Smooth muscle cell (in vitro differentiated cells): ENCODE results near the gene SGCD. TPM values are rescaled to one million over a fixed set of nuclear protein-coding genes. Genes with fewer than 3 reads are reported as not detected.
A peak's percentile ranks its signal among the peaks of the same experiment; 100 is the strongest.

Experiments used
- DNase-seq: peaks from one replicate; lab custom pipeline; 2025; ENCODE audit not compliant: unreplicated experiment; lab: John Stamatoyannopoulos, UW
- H2AFZ ChIP-seq: fragments of 200-600 bp; sonication (generic); 2 replicates; pipeline ENCODE4 v1.6.0; 2016; ENCODE audit warnings: antibody characterized with exemption, low read depth, mild to moderate bottlenecking
- H3F3A ChIP-seq: fragments of 200-600 bp; sonication (generic); 2 replicates; pipeline ENCODE4 v1.6.0; 2017; ENCODE audit warnings: antibody characterized with exemption, low read depth
- H3K27ac ChIP-seq: fragments of 200-600 bp; sonication (generic); 2 replicates; pipeline ENCODE4 v1.5.1; 2016; ENCODE audit warnings: low read depth, mild to moderate bottlenecking
- H3K27me3 ChIP-seq: fragments of 200-600 bp; sonication (generic); 2 replicates; pipeline ENCODE4 v1.6.1; 2016; ENCODE audit warnings: low read depth, mild to moderate bottlenecking
- H3K36me3 ChIP-seq: fragments of 200-600 bp; sonication (generic); 2 replicates; pipeline ENCODE4 v1.5.1; 2016; ENCODE audit warnings: low read depth
- H3K4me1 ChIP-seq: fragments of 200-600 bp; sonication (generic); 2 replicates; pipeline ENCODE4 v1.5.1; 2016; ENCODE audit warnings: low read depth
- H3K4me2 ChIP-seq: fragments of 200-600 bp; sonication (generic); 2 replicates; pipeline ENCODE4 v1.6.0; 2016; ENCODE audit warnings: mild to moderate bottlenecking
- H3K4me3 ChIP-seq: fragments of 200-600 bp; sonication (generic); 2 replicates; pipeline ENCODE4 v1.5.1; 2016; ENCODE audit warnings: mild to moderate bottlenecking
- H3K79me2 ChIP-seq: fragments of 200-600 bp; sonication (generic); 2 replicates; pipeline ENCODE4 v1.6.0; 2016; ENCODE audit warnings: low read depth, mild to moderate bottlenecking
- H3K9ac ChIP-seq: fragments of 200-600 bp; sonication (generic); 2 replicates; pipeline ENCODE4 v1.6.0; 2016; ENCODE audit warnings: low read depth
- H3K9me3 ChIP-seq: fragments of 200-600 bp; sonication (generic); replicated peaks from 2 replicates; pipeline ENCODE4 v1.5.1; 2016; ENCODE audit warnings: low read depth
- H4K20me1 ChIP-seq: fragments of 200-600 bp; sonication (generic); 2 replicates; pipeline ENCODE4 v1.6.0; 2016; ENCODE audit warnings: low read depth
- CTCF ChIP-seq: fragments of 200-600 bp; sonication (generic); IDR thresholded peaks from 2 replicates; pipeline ENCODE4 v1.5.1; 2017; ENCODE audit warnings: borderline replicate concordance, mild to moderate bottlenecking, antibody characterized with exemption; ENCODE audit not compliant: insufficient read depth, poor library complexity, severe bottlenecking
- WGBS: methylation state at CpG from one replicate; pipeline ENCODE4 v1.1.7; 2016; ENCODE audit warnings: low lambda C conversion rate; 5-methylcytosine and 5-hydroxymethylcytosine counted together
- polyA plus RNA-seq: library from polyadenylated mRNA; unstranded; fragments of >200 nt; fragmentation: Nextera tagmentation; extraction: Ambion mirVana; gene quantifications from 2 replicates; pipeline ENCODE4 v1.2.1, GENCODE V29; 2016
- total RNA-seq: library from RNA; depleted of rRNA; stranded (reverse); fragments of >200 nt; gene quantifications from 2 replicates; pipeline ENCODE4 v1.2.3, GENCODE V29; 2014

SGCD gene
- total and polyA plus RNA-seq, 2 experiments from 2014 or later: 1.6 to 3.5 TPM

DNA sequence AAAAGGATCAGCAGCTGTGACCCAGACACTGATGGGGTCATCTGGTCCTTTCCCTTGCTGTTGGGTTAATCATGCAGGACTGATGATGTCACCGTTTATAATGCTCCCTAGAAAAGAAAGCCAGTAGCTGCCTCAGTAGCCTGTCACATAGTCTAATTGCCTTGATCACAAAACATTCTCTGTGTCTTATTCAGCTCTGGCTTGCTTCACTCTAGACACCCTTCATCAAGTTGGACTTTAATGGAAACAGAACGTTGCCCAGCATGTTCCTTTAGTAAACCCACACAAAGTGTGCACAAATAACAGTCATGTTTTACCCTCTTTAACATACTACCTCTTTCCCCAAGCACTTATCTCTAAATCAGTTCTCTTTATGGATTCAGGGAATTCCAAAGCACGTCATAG lies 170.8 kb downstream of the SGCD start:
- H3K4me1 ChIP-seq: no peaks in the 10 kb centered on the region
- H4K20me1 ChIP-seq: no peaks in the 10 kb centered on the region
- DNase-seq: no peak
- H3F3A ChIP-seq: peaks cover 3% of the 10 kb centered on the region
- no peak overlapping the region for H3K4me3 ChIP-seq
- peak overlapping the region; percentile 25 for H3K4me2 ChIP-seq
- peak overlapping the region; percentile 5 for H3K9ac ChIP-seq
- H3K79me2 ChIP-seq: no peaks in the 10 kb centered on the region
- WGBS: 8% methylated on average over 3 of the region's 3 CpGs
- no peaks in the 10 kb centered on the region for H3K36me3 ChIP-seq
- H3K27ac ChIP-seq: peak overlapping the region; percentile 63
- no peak for TF ChIP-seq CTCF
- H3K9me3 ChIP-seq: no peaks in the 10 kb centered on the region
- no peak overlapping the region for H2AFZ ChIP-seq
- H3K27me3 ChIP-seq: no peaks in the 10 kb centered on the region

GRCh38 chr5:156498226-156498980 lies 171.4 kb downstream of the SGCD start:
- Histone ChIP-seq H3K27ac (peak overlapping the region; percentile 63), H4K20me1 (no peaks in the 10 kb centered on the region), H3K4me3 (no peak overlapping the region), H3K4me1 (no peaks in the 10 kb centered on the region), H3K9me3 (no peaks in the 10 kb centered on the region), H3K4me2 (peak overlapping the region; percentile 25), H3K36me3 (no peaks in the 10 kb centered on the region), H3K9ac (no peak overlapping the region), H3F3A (peaks cover 3% of the 10 kb centered on the region), H2AFZ (no peak overlapping the region), H3K27me3 (no peaks in the 10 kb centered on the region), H3K79me2 (no peaks in the 10 kb centered on the region)
- TF ChIP-seq CTCF: no peak
- 70% methylated on average over 7 of the region's 7 CpGs for WGBS
- DNase-seq: no peak

DNA sequence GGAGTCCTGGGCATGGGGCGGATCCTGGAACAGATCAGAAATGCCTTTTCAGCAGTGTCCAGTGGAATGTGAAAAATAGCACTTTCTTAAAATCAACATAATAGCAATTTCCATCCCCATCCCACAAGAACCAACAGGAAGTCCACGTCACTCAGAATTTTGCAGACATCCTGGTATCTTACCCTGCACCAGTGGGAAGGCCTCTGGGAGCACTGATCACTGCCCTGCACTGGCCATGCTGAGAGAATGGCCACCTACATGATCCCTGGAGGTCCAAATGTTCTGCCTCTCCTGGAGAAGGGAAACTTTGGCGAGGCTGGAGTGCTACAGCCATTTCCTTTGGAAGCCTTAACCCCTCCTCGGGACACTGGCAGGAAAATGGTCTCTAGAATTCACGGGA lies 173.8 kb downstream of the SGCD start:
- Histone ChIP-seq H3K27me3 (no peaks in the 10 kb centered on the region), H3K79me2 (no peaks in the 10 kb centered on the region), H3K36me3 (no peaks in the 10 kb centered on the region), H3F3A (peaks cover 3% of the 10 kb centered on the region), H3K4me1 (no peaks in the 10 kb centered on the region), H3K9ac (no peak overlapping the region), H3K9me3 (no peaks in the 10 kb centered on the region), H3K4me3 (no peak overlapping the region), H3K4me2 (no peak overlapping the region), H2AFZ (no peak overlapping the region), H3K27ac (no peak overlapping the region), H4K20me1 (no peaks in the 10 kb centered on the region)
- TF ChIP-seq CTCF: no peak
- 94% methylated on average over 5 of the region's 5 CpGs for WGBS
- DNase-seq: no peak

- WGBS: 92% methylated on average over 5 of the region's 5 CpGs
These were observed 178.1 kb downstream of the SGCD start for GRCh38 chr5:156505101-156505500.

More at GRCh38 chr5:156505101-156505500, 178.1 kb downstream of the SGCD start:
- no peak overlapping the region for H2AFZ ChIP-seq
- no peaks in the 10 kb centered on the region for H3K4me1 ChIP-seq
- TF ChIP-seq CTCF: no peak
- no peak for DNase-seq
- H3F3A ChIP-seq: no peaks in the 10 kb centered on the region
- no peak overlapping the region for H3K27ac ChIP-seq
- no peak overlapping the region for H3K9ac ChIP-seq
- no peak overlapping the region for H3K4me2 ChIP-seq
- no peaks in the 10 kb centered on the region for H3K27me3 ChIP-seq
- no peaks in the 10 kb centered on the region for H4K20me1 ChIP-seq
- H3K4me3 ChIP-seq: no peak overlapping the region
- H3K79me2 ChIP-seq: no peaks in the 10 kb centered on the region
- no peaks in the 10 kb centered on the region for H3K9me3 ChIP-seq
- no peaks in the 10 kb centered on the region for H3K36me3 ChIP-seq
